Uterus (tissue), 2 donors: ENCODE data around the gene ATAD3B.

Experiments
- CTCF ChIP-seq, 4 experiments: fragments of 200-600 bp in 2 of 4; fragments of 450-650 bp in 2 of 4; sonication (generic) in 2 of 4; IDR thresholded peaks; one replicate each; pipeline ENCODE4 v1.5.1; 2016 to 2019; ENCODE audit warnings: antibody characterized with exemption in 4 of 4, mild to moderate bottlenecking in 2 of 4, moderate library complexity in 1 of 4
- POLR2A ChIP-seq, 2 donors: fragments of 450-650 bp; IDR thresholded peaks; one replicate each; pipeline ENCODE4 v1.6.1; 2016; ENCODE audit warnings: antibody characterized with exemption in 2 of 2, mild to moderate bottlenecking in 1 of 2, moderate library complexity in 1 of 2

DNA sequence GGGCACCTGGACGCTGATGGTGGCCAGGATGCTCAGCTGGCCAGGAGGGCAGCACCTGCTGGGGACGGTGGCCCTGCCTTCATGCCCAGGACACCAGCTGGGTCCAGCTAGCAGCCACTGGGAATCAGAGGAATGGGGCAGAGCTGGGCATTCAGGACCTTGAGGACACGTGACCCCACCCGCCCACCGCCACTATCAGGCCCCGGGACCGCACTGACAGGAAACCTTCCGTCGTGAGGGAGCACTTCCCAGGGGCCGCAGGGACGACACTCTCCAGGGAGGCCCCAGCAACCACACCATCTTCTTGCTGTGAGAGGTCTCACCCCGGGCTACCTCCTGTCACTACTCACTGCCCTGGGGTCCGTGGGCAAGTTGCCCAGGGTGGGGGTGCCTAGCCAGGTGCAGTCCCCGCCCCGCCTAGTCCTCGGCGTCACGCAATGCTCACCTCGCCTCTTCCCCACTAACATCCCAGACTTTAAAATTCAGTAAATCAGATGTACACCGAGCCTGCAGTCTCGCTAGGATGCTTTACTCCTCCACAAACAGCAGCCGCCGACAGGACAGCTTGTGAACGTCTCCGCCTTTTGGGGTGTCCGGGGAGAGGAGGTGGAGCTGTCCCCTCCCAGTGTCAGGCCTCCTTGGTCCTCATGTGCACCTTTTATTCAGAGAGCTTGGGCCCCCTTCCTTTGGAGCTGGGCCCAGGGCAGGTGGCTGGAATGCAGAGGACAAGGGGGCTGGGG, 31.1 kb upstream of the ATAD3B start:
- TF ChIP-seq POLR2A (IDR thresholded peaks at IDR 0.05) (no peak), CTCF (IDR thresholded peaks at IDR 0.05) (no peak)
